ENCODE measurements around the gene SH3BP1. TPM values are rescaled to one million over a fixed set of nuclear protein-coding genes. Genes with fewer than 3 reads are reported as not detected.
"Not testable (repeated sequence)": the region's sequence is repeated elsewhere in the genome, so short reads cannot be mapped to it uniquely, and the experiment has no call there.

SH3BP1 gene
- 12.8 TPM for total RNA-seq
- 2.2 TPM for polyA plus RNA-seq (ENCODE audit: insufficient read depth, low read depth, low replicate concordance)
- long read RNA-seq, donor 1, transcript SH3BP1-201 (18 exons, 2,854 nt) = major isoform, 6 of 7 reads
- long read RNA-seq, donor 1, partial matches to known transcripts = 0 of 7 reads
- long read RNA-seq, donor 1, other reads (novel, unspliced or antisense) = 0 of 7 reads
- long read RNA-seq, donor 2, partial matches to known transcripts = 0 of 2 reads
- long read RNA-seq, donor 2, other reads (novel, unspliced or antisense) = 0 of 2 reads
- long read RNA-seq, donor 3, partial matches to known transcripts = 0 of 1 reads
- long read RNA-seq, donor 3, other reads (novel, unspliced or antisense) = 0 of 1 reads
- long read RNA-seq, donor 4, partial matches to known transcripts = 0 of 5 reads
- long read RNA-seq, donor 4, other reads (novel, unspliced or antisense) = 0 of 5 reads
- long read RNA-seq, donor 5 = 0 reads
- long read RNA-seq, donor 6 = 0 reads
- long read RNA-seq, donor 7, partial matches to known transcripts = 0 of 1 reads
- long read RNA-seq, donor 7, other reads (novel, unspliced or antisense) = 1 of 1 reads
- long read RNA-seq, donor 8, partial matches to known transcripts = 0 of 1 reads
- long read RNA-seq, donor 8, other reads (novel, unspliced or antisense) = 0 of 1 reads
- long read RNA-seq, donor 9 = 0 reads
- long read RNA-seq, donor 10, partial matches to known transcripts = 0 of 1 reads
- long read RNA-seq, donor 10, other reads (novel, unspliced or antisense) = 0 of 1 reads

GRCh38 chr22:37639070-37639760 is at the start of gene SH3BP1:
Gene SH3BP1 (plus strand): TSS chr22:37639669. CDS start chr22:37639788, 119 bp downstream.
- no peak for FAIRE-seq
- H3K9ac ChIP-seq (ENCODE audit: low read length in 3 of 3) = peak within 1 kb of the TSS in 2 of 3 donors; percentile 53 to 55
- H3K9me3 ChIP-seq (ENCODE audit: control insufficient read depth in 2 of 3, insufficient read depth in 1 of 3, low read length in 3 of 3) = no peaks in the 10 kb centered on the region
- intact Hi-C loops (cut with DNase I) = no loop called here
- H3K36me3 ChIP-seq (ENCODE audit: control insufficient read depth in 2 of 3, insufficient read depth in 3 of 3, low read length in 3 of 3) = no peaks in the 10 kb centered on the region
- TF ChIP-seq, protein P1, sequence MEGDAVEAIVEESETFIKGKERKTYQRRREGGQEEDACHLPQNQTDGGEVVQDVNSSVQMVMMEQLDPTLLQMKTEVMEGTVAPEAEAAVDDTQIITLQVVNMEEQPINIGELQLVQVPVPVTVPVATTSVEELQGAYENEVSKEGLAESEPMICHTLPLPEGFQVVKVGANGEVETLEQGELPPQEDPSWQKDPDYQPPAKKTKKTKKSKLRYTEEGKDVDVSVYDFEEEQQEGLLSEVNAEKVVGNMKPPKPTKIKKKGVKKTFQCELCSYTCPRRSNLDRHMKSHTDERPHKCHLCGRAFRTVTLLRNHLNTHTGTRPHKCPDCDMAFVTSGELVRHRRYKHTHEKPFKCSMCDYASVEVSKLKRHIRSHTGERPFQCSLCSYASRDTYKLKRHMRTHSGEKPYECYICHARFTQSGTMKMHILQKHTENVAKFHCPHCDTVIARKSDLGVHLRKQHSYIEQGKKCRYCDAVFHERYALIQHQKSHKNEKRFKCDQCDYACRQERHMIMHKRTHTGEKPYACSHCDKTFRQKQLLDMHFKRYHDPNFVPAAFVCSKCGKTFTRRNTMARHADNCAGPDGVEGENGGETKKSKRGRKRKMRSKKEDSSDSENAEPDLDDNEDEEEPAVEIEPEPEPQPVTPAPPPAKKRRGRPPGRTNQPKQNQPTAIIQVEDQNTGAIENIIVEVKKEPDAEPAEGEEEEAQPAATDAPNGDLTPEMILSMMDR (IDR thresholded peaks at IDR 0.05; ENCODE audit: borderline replicate concordance, extremely low read depth, insufficient read depth) = no peak
- H3K4me1 ChIP-seq (ENCODE audit: control insufficient read depth in 2 of 3, insufficient read depth in 2 of 3, low read depth in 1 of 3, low read length in 3 of 3) = peaks cover 5 to 21% (median 5%) of the 10 kb centered on the region in 3 donors
- peak within 1 kb of the TSS; percentile 46 to 56 (median 53) for H3K4me3 ChIP-seq (ENCODE audit: low read length in 3 of 3)
- peak; percentile 79 to 90 (median 87) for DNase-seq
- no peak within 1 kb of the TSS for H3K27ac ChIP-seq (ENCODE audit: low read depth in 2 of 2, low read length in 2 of 2)
- no peaks in the 10 kb centered on the region for H3K27me3 ChIP-seq (ENCODE audit: control insufficient read depth, insufficient read depth, low read length)

- H3K27me3 ChIP-seq (ENCODE audit: control insufficient read depth, insufficient read depth, low read length); H3K36me3 ChIP-seq (ENCODE audit: control insufficient read depth in 2 of 3, insufficient read depth in 3 of 3, low read length in 3 of 3); H3K9ac ChIP-seq (ENCODE audit: low read length in 3 of 3); H3K9me3 ChIP-seq (ENCODE audit: control insufficient read depth in 2 of 3, insufficient read depth in 1 of 3, low read length in 3 of 3); DNase-seq; FAIRE-seq; H3K4me1 ChIP-seq (ENCODE audit: control insufficient read depth in 2 of 3, insufficient read depth in 2 of 3, low read depth in 1 of 3, low read length in 3 of 3); H3K4me3 ChIP-seq (ENCODE audit: low read length in 3 of 3); H3K27ac ChIP-seq (ENCODE audit: low read depth in 2 of 2, low read length in 2 of 2): not testable (repeated sequence)
- intact Hi-C loops (cut with DNase I) = loop anchor here (5.0 kb wide), 1 partner anchor 49 kb away; no protein-coding TSS in a partner anchor
These were observed 48.4 kb upstream of the SH3BP1 start for GRCh38 chr22:37591081-37591480.

GRCh38 chr22:37591823-37592404 is 47.6 kb upstream of the SH3BP1 start:
- intact Hi-C loops (cut with DNase I) = loop anchor here (5.0 kb wide), 1 partner anchor 50 kb away; no protein-coding TSS in a partner anchor
- DNase-seq = no peak
- Histone ChIP-seq H3K27me3 (ENCODE audit: control insufficient read depth, insufficient read depth, low read length) (no peaks in the 10 kb centered on the region), H3K9me3 (ENCODE audit: control insufficient read depth in 2 of 3, insufficient read depth in 1 of 3, low read length in 3 of 3) (no peaks in the 10 kb centered on the region), H3K27ac (ENCODE audit: low read depth in 2 of 2, low read length in 2 of 2) (no peak overlapping the region), H3K4me3 (ENCODE audit: low read length in 3 of 3) (no peak overlapping the region), H3K9ac (ENCODE audit: low read length in 3 of 3) (no peak overlapping the region), H3K4me1 (ENCODE audit: control insufficient read depth in 2 of 3, insufficient read depth in 2 of 3, low read depth in 1 of 3, low read length in 3 of 3) (peaks cover 0 to 6% (median 0%) of the 10 kb centered on the region in 3 donors), H3K36me3 (ENCODE audit: control insufficient read depth in 2 of 3, insufficient read depth in 3 of 3, low read length in 3 of 3) (no peaks in the 10 kb centered on the region)
- TF ChIP-seq, protein P1 (IDR thresholded peaks at IDR 0.05; ENCODE audit: borderline replicate concordance, extremely low read depth, insufficient read depth) = no peak
- no peak for FAIRE-seq
